ENCODE results near the gene FOXP1. TPM values are rescaled to one million over a fixed set of nuclear protein-coding genes. Genes with fewer than 3 reads are reported as not detected.

Gene FOXP1
- total and polyA plus RNA-seq, 8 donors: 95.1 to 143 (median 123) TPM

DNA sequence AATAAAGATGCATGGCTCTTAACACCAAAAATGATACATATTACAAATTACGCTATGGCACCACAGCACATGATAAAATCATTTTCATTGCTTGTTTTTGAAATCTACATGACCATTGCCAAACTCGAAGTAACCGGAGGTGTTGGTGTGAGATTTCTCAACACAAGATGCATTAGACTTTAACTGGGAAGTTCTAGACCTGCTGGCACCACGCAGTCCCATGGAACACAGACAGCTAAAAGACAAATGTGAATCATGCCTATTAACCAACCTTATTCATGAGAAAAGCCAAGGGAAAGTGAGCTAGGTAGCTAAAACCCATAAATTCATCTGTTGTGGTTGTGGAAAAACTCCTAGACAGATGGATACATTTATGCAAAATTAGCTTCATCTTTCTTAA is 595.4 kb downstream of the FOXP1 start:
- no peak for DNase-seq
- intact Hi-C loops (cut with DNase I): no loop called here
- peaks cover 0 to 49% of the 10 kb centered on the region in 2 donors for H3K36me3 ChIP-seq
- H3K4me1 ChIP-seq: peaks cover 4 to 43% of the 10 kb centered on the region in 2 donors
- no peak overlapping the region for H3K27ac ChIP-seq
- H3K9me3 ChIP-seq: no peaks in the 10 kb centered on the region
- no peak overlapping the region for H3K4me3 ChIP-seq
- no peak for ATAC-seq
- H3K27me3 ChIP-seq: no peaks in the 10 kb centered on the region
- TF ChIP-seq, protein P1, sequence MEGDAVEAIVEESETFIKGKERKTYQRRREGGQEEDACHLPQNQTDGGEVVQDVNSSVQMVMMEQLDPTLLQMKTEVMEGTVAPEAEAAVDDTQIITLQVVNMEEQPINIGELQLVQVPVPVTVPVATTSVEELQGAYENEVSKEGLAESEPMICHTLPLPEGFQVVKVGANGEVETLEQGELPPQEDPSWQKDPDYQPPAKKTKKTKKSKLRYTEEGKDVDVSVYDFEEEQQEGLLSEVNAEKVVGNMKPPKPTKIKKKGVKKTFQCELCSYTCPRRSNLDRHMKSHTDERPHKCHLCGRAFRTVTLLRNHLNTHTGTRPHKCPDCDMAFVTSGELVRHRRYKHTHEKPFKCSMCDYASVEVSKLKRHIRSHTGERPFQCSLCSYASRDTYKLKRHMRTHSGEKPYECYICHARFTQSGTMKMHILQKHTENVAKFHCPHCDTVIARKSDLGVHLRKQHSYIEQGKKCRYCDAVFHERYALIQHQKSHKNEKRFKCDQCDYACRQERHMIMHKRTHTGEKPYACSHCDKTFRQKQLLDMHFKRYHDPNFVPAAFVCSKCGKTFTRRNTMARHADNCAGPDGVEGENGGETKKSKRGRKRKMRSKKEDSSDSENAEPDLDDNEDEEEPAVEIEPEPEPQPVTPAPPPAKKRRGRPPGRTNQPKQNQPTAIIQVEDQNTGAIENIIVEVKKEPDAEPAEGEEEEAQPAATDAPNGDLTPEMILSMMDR (IDR thresholded peaks at IDR 0.05): no peak

DNA sequence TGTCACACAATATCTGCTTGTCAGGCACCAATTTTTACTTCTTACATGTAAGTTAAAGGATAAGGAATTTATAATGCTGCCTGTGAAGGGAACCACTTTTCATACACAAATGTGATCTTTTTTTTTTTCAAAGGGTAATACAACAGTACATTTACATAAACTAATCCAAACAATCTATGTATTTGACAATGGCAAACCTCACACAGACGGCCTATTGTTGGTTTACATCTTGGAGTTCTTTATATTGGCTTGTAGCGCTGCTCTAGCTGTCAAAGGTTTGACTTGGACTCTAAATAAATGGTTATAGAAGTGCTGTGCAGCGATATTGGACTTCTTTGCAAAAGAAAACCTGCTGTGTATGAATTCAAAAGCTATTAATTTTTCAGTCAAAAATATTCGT is 598.0 kb downstream of the FOXP1 start:
- peaks cover 19 to 59% of the 10 kb centered on the region in 2 donors for H3K4me1 ChIP-seq
- H3K4me3 ChIP-seq: no peak overlapping the region
- no peak for ATAC-seq
- no peak overlapping the region for H3K27ac ChIP-seq
- no peaks in the 10 kb centered on the region for H3K9me3 ChIP-seq
- H3K36me3 ChIP-seq: peaks cover 0 to 45% of the 10 kb centered on the region in 2 donors
- H3K27me3 ChIP-seq: no peaks in the 10 kb centered on the region
- no peak for DNase-seq
- TF ChIP-seq, protein P1 (IDR thresholded peaks at IDR 0.05): no peak
- intact Hi-C loops (cut with DNase I): no loop called here

DNA sequence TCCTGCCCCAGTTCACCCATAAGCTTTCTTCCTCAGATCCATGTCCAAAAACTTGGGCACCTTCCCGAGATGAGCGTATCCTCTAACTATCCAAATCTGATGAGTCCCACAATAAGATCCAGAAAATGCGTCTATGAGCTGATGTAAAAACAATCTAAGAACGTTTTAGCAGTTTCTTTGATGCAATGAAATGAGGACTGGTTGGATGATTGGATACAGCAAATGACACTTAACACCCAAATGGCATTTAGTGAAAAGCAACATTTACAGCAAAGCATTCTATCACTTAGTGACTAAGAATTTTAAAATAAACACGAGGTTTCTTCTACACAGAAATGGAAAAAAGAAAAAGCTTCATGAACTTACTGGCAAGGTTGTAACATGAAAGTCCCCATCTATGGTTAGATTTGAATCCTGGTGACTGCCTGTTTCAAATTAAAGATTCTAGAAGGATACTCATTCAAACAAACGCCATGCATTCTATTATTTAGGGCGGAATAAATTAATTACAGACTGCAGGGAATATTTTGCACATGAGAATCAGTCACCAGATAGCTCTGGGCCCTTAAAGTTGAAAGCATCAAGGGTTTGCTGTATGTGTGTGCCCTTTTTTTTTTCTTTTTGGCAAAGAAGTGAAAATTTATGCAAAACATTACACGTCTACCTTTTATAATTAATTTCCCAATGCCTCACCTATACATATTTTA is 598.6 kb downstream of the FOXP1 start:
- H3K4me3 ChIP-seq: no peak overlapping the region
- H3K4me1 ChIP-seq: peaks cover 19 to 60% of the 10 kb centered on the region in 2 donors
- no peak for ATAC-seq
- peaks cover 0 to 45% of the 10 kb centered on the region in 2 donors for H3K36me3 ChIP-seq
- no peak for DNase-seq
- intact Hi-C loops (cut with DNase I): no loop called here
- H3K27me3 ChIP-seq: no peaks in the 10 kb centered on the region
- H3K9me3 ChIP-seq: no peaks in the 10 kb centered on the region
- peak overlapping the region; percentile 82 to 84 for H3K27ac ChIP-seq
- TF ChIP-seq, protein P1 (IDR thresholded peaks at IDR 0.05): no peak

DNA sequence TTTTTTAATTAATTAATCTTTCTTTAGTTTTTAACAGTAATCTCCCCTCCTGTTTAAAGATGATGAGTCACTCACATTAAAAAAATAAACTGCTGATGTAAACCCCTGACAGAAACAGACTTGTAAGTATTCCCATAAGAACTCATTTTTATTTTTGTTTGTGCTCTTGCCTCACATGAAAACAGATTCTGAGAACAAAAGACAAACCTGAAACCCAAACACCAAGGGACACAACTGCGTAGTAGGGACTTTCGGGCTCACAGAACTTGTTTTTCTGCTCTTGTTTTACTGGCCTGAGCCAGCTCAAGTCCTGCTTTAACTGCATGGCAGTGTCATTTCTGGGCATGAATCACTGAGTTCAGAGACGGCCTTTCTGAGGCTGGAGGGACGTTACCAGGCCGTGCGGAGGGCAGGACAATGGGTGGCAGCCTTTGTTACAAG is 600.8 kb downstream of the FOXP1 start:
- H3K36me3 ChIP-seq: peaks cover 0 to 54% of the 10 kb centered on the region in 2 donors
- no peak overlapping the region for H3K4me3 ChIP-seq
- DNase-seq (peak in 2 of 4 donors; percentile 38 to 43), ATAC-seq (peak; percentile 76)
- H3K27me3 ChIP-seq: no peaks in the 10 kb centered on the region
- peaks cover 19 to 42% of the 10 kb centered on the region in 2 donors for H3K4me1 ChIP-seq
- H3K9me3 ChIP-seq: no peaks in the 10 kb centered on the region
- intact Hi-C loops (cut with DNase I): no loop called here
- peak overlapping the region; percentile 82 to 84 for H3K27ac ChIP-seq
- TF ChIP-seq, protein P1 (IDR thresholded peaks at IDR 0.05): no peak

DNA sequence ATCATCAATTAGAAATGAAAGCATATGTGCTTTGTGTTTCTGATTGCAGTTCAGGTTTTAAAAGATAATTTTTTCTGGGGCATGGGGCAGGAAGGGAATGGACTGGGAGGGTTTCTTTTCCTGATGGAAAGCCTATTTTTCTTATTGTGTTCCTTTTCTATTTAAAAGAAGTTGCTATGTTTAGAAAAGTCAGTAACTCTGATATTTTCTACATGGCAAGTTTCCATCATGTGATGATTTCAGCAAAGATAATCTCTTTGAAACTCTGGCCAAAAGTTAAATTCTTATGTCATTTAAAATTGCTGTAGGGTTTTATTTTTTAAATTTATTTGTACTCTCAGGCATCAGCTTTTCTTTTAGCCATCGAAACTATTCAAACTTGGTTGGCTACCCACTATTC is 601.2 kb downstream of the FOXP1 start:
- no peaks in the 10 kb centered on the region for H3K9me3 ChIP-seq
- DNase-seq (no peak), ATAC-seq (peak; percentile 19)
- H3K4me3 ChIP-seq: no peak overlapping the region
- TF ChIP-seq, protein P1 (IDR thresholded peaks at IDR 0.05): no peak
- H3K36me3 ChIP-seq: peaks cover 0 to 54% of the 10 kb centered on the region in 2 donors
- H3K27me3 ChIP-seq: no peaks in the 10 kb centered on the region
- peak overlapping the region; percentile 82 to 84 for H3K27ac ChIP-seq
- intact Hi-C loops (cut with DNase I): no loop called here
- H3K4me1 ChIP-seq: peaks cover 19 to 42% of the 10 kb centered on the region in 2 donors
